Measurements from ENCODE around the gene SLC52A3. TPM values are rescaled to one million over a fixed set of nuclear protein-coding genes. Genes with fewer than 3 reads are reported as not detected.

Gene SLC52A3
- total and polyA plus RNA-seq, 2 donors (not counting 3 experiments of a cell fraction or from before 2014, with no cell fraction given), result not detected

GRCh38 chr20:764255-764654 lies 4.0 kb downstream of the SLC52A3 start:
- no peaks in the 10 kb centered on the region for H4K20me1 ChIP-seq (replicated peaks; ENCODE audit: control insufficient read depth, extremely low read depth, insufficient read depth, low read length)
- no peaks in the 10 kb centered on the region for H3K27me3 ChIP-seq (ENCODE audit: control insufficient read depth in 2 of 2, insufficient read depth in 2 of 2, low read length in 2 of 2)
- ChIA-PET POLR2A (no interaction called here), CTCF (interaction anchor here (1.0 to 1.2 kb wide), 2 partner anchors 9 to 25 kb away, joined by 3 to 5 read pairs; no protein-coding TSS in a partner anchor)
- DNase-seq (ENCODE audit: low read depth, low spot score) (no peak), FAIRE-seq (no peak)
- no TSS peak for BruUV-seq (replicated peaks)
- H3K4me2 ChIP-seq (ENCODE audit: insufficient read depth, low read length), result no peak overlapping the region
- H3K36me3 ChIP-seq (ENCODE audit: control insufficient read depth in 2 of 2, extremely low read depth in 1 of 2, insufficient read depth in 2 of 2, low read length in 2 of 2), result no peaks in the 10 kb centered on the region
- no peaks in the 10 kb centered on the region for H3K9me1 ChIP-seq (replicated peaks; ENCODE audit: control insufficient read depth, extremely low read depth, insufficient read depth, low read length)
- no peak overlapping the region for H3K27ac ChIP-seq (ENCODE audit: insufficient read depth, low read depth, low read length)
- no peak overlapping the region for H3K9ac ChIP-seq (replicated peaks; ENCODE audit: extremely low read depth, insufficient read depth, low read length)
- TF ChIP-seq FOS (IDR thresholded peaks at IDR 0.05; ENCODE audit: borderline replicate concordance, insufficient read depth, low read length) (no peak), POLR2AphosphoS5 (IDR thresholded peaks at IDR 0.05; ENCODE audit: insufficient read depth, low read depth, low read length) (no peak), EZH2 (IDR thresholded peaks at IDR 0.05; ENCODE audit: borderline replicate concordance, low read depth, low read length, severe bottlenecking) (no peak), MYC (IDR thresholded peaks at IDR 0.05; ENCODE audit: low read depth, low read length) (no peak), MAX (IDR thresholded peaks at IDR 0.05; ENCODE audit: insufficient read depth, insufficient read length) (no peak), CTCF (IDR thresholded peaks at IDR 0.05; ENCODE audit: extremely low read depth in 1 of 2, insufficient read depth in 1 of 2, low read depth in 1 of 2, low read length in 2 of 2) (no peak), POLR2A (IDR thresholded peaks at IDR 0.05; ENCODE audit: low read depth, low read length) (no peak), GATA2 (IDR thresholded peaks at IDR 0.05; ENCODE audit: insufficient read depth, insufficient read length, low read depth, low read length) (no peak), JUN (IDR thresholded peaks at IDR 0.05; ENCODE audit: borderline replicate concordance, insufficient read depth, insufficient read length, low read depth) (no peak)
- intact Hi-C loops (cut with micrococcal nuclease), result no loop called here
- dilution Hi-C loops (cut with MboI; ENCODE audit: extremely low pct_ligation_motif_present, low sequenced_read_pairs), result no loop called here
- H2AFZ ChIP-seq (ENCODE audit: low read depth, low read length), result no peak overlapping the region
- H3K4me3 ChIP-seq (replicated peaks in 1 of 3; ENCODE audit: insufficient read depth in 1 of 3, low read depth in 1 of 3, low read length in 3 of 3), result no peak overlapping the region
- H3K9me3 ChIP-seq (replicated peaks; ENCODE audit: control insufficient read depth, insufficient read depth, low read length), result no peaks in the 10 kb centered on the region
- H3K79me2 ChIP-seq (ENCODE audit: control insufficient read depth, insufficient read depth, low read length), result no peaks in the 10 kb centered on the region
- H3K4me1 ChIP-seq (ENCODE audit: control insufficient read depth, extremely low read depth, insufficient read depth, low read length), result no peaks in the 10 kb centered on the region
